GM18870 (cell line): ENCODE measurements around the gene TWNK.

Experiments
- ATAC-seq: cut with Tn5 transposase; IDR thresholded peaks from one replicate; pipeline ENCODE4 v1.9.1; 2021; ENCODE audit warnings: moderate library complexity; ENCODE audit not compliant: unreplicated experiment

Gene TWNK

GRCh38 chr10:100986952-100987684 is at the start of gene TWNK, which contains the start of gene MRPL43:
TWNK (plus strand) TSS chr10:100987543; CDS start chr10:100988211, 668 bp downstream.
MRPL43 (minus strand) TSS chr10:100987497; CDS start chr10:100987443, 54 bp downstream.
- ATAC-seq, result peak; percentile 60

- ATAC-seq, result no peak
Measured at GRCh38 chr10:100939763-100940344, 47.5 kb upstream of the TWNK start.

DNA sequence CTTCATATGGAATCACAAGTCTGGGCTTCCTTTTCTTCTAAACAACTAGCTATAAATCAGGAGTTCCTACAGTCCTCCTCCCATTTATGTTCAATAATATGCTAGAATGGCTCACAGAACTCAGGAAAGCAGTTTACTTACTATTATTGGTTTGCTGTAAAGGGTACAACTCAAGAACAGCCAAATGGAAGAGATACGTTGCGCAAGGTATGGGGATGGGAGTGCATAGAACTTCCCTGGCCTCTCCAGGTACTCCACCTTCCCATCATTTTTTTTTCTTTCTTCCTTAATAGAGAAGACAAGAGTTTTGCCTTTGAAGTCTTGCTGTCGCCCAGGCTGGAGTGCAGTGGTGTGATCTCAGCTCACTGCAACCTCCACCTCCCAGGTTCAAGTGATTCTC is 45.1 kb upstream of the TWNK start:
- ATAC-seq, result no peak

GRCh38 chr10:100943508-100943907 is 43.8 kb upstream of the TWNK start:
- no peak for ATAC-seq

- ATAC-seq, result no peak
Measured at GRCh38 chr10:100945754-100946153, 41.6 kb upstream of the TWNK start.

DNA sequence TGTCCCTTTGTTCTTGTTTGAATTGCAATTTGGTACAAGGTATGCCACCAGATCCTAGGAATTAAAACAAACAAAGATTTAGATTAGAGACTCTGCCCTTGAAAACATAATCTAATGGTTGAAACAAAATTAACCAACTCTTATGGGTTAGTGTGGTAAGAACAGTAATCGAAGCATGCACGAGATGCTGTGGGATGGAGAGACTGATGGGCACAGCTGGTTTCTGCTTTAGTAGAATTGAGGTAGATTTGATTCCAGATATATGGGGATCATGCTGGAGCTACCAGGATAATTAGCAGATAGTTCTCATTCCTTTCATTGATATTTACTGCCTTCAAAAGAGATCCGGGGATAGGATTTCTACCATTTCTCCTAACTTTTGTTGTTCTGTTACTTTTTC is 38.4 kb upstream of the TWNK start:
- no peak for ATAC-seq

DNA sequence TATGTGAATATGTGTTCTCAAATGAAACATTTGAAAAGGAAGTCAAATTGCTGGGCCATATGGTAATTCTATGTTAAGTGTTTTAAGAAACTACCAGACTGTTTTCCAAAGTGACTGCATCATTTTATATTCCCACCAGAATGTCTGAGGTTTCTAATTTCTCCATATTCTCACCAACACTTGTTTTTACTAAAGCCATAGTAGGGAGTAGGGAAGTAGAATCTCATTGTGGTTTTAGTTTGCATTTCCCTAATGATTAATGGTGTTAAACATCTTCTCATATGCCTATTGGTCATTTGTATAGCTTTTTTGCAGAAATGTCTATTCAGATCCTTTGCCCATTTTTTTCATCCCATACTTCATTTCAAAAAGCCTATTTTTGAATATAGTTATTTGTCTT is 27.1 kb upstream of the TWNK start:
- no peak for ATAC-seq

DNA sequence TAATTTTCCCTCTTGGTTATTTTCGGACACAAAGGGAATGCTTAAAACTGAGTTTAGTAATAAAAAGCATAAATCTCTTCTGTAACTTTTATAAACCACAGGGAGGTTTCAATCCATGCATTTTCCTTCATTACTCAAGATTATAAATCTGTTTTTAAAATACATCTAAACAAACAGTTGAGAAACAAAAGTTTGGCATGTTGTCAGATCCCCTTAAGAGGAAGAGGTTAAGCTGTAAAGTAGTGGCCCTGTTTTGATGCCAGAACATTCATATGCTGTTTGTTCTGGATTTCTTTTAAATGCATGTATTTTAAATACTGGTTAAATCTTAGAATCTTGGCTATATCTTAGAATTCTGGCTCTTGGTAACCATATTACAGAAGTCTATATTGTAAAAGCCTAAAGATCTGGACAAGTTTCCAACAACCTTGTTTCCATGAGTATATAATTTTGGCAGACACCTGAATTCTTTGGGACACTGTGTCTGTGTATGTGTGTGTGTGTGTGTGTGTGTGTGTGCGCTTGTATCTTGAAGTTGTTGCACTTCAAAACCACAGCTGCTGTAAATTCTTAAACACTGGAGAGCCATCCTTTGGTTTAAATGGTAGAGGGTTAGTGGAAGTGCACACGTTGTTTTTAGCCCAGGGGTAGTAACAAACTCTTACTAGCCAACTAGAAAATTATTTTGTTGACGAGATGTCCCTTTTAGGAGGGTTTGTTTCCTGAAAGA is 24.8 kb upstream of the TWNK start:
- ATAC-seq, result no peak

DNA sequence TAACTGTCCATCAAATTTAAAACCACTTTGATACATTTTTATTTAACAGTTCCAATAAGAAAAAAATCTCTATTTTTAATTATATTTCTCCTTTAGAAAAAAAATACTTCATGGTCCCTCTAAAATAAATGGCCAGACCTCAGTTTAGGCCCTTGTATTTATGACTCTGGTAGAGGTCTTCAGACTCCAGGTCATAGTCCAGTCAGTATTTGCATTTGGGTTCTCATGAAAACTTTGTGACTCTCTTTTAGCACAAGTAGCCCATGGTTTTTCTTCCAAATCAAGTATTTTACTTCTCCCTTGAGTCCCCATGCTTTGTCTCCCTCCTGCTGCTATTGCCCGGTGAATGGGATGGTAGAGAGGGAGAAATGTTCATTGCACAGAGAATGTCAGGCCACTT is 23.5 kb upstream of the TWNK start:
- ATAC-seq, result no peak

DNA sequence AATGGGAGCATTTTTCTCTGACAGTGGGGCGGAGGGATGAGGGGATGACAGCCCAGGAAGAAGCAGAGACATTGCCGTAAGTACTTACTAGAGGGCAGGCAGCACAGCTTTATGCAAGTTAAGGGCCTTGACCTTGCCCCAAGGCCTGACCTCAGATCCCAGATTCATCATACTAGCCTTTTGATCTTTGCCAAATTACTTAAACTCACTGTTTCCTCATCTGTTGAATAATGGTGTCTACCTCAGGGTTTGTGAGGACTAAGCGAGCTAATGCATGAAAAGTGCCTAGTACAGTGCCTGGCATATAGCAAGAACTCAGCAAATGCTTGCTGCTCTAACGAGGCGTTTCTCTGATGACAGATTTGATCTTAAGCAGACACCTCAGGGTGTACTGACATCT is 21.5 kb upstream of the TWNK start:
- ATAC-seq, result no peak

DNA sequence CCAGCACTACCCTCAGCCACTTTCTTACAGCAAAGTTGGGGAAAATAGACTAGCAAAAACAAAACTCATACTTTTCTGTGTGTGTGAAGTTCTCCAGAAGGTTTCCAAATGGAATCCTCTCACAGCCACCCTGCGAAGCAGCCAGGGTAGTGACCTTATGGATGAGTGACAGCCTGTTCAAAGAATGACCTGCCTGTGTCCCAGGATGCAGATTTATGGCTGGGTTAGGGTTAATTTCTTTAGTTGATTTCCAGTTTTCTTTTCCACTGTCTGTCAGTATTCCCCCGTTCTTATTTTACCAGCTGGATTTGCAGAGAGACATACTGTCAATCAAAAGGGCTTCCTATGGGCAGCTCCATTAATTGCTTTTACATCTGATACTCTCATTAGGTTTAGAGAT is 20.5 kb upstream of the TWNK start:
- no peak for ATAC-seq

- ATAC-seq, result no peak
Measured at GRCh38 chr10:100967332-100967731, 20.0 kb upstream of the TWNK start.

- no peak for ATAC-seq
Measured at GRCh38 chr10:100968062-100968736, 19.1 kb upstream of the TWNK start.

- ATAC-seq, result no peak
Measured at GRCh38 chr10:100968863-100969186, 18.5 kb upstream of the TWNK start.

- no peak for ATAC-seq
Measured at GRCh38 chr10:100969187-100970075, 17.9 kb upstream of the TWNK start, which contains the start of gene SEMA4G. SEMA4G (plus strand) TSS chr10:100969504; CDS start chr10:100972913, 3,409 bp downstream.

- no peak for ATAC-seq
Measured at GRCh38 chr10:100970076-100970913, 17.0 kb upstream of the TWNK start.

GRCh38 chr10:100970914-100971811 is 16.2 kb upstream of the TWNK start:
- ATAC-seq, result no peak

- ATAC-seq, result no peak
Measured at GRCh38 chr10:100972115-100972903, 15.0 kb upstream of the TWNK start.
